IgD-negative memory B cell (primary cell): ENCODE results near the gene TMEM150C. TPM values are rescaled to one million over a fixed set of nuclear protein-coding genes. Genes with fewer than 3 reads are reported as not detected.
"Not testable (repeated sequence)": the region's sequence is repeated elsewhere in the genome, so short reads cannot be mapped to it uniquely, and the experiment has no call there.

Experiments
- H3K27ac Mint-ChIP-seq, 3 donors: one replicate each; pipeline ENCODE4 v1.8.0; 2020 to 2022; ENCODE audit warnings: mild to moderate bottlenecking in 3 of 3, mixed read lengths in 3 of 3, moderate library complexity in 1 of 3
- H3K27me3 Mint-ChIP-seq: one replicate; pipeline ENCODE4 v1.8.0; 2021; ENCODE audit warnings: mixed read lengths
- H3K36me3 Mint-ChIP-seq: one replicate; pipeline ENCODE4 v1.8.0; 2020; ENCODE audit warnings: mild to moderate bottlenecking, mixed read lengths
- H3K4me1 Mint-ChIP-seq, 3 donors: one replicate each; pipeline ENCODE4 v1.8.0; 2020 to 2022; ENCODE audit warnings: mixed read lengths in 3 of 3, mild to moderate bottlenecking in 1 of 3
- H3K4me3 Mint-ChIP-seq, 4 donors: one replicate each; pipeline ENCODE4 v1.8.0; 2020 to 2022; ENCODE audit warnings: mild to moderate bottlenecking in 4 of 4, mixed read lengths in 4 of 4, moderate library complexity in 3 of 4
- H3K9me3 Mint-ChIP-seq, 3 donors: one replicate each; pipeline ENCODE4 v1.8.0; 2020 to 2021; ENCODE audit warnings: mixed read lengths in 3 of 3, mild to moderate bottlenecking in 1 of 3
- polyA plus RNA-seq: library from polyadenylated mRNA; unstranded; fragments of 300-500 nt; fragmentation: Illumina TruSeq; gene quantifications from one replicate; pipeline ENCODE4 v1.2.3, GENCODE V29; 2021

Gene TMEM150C
- polyA plus RNA-seq, 1 donor from 2014 or later = not detected

DNA sequence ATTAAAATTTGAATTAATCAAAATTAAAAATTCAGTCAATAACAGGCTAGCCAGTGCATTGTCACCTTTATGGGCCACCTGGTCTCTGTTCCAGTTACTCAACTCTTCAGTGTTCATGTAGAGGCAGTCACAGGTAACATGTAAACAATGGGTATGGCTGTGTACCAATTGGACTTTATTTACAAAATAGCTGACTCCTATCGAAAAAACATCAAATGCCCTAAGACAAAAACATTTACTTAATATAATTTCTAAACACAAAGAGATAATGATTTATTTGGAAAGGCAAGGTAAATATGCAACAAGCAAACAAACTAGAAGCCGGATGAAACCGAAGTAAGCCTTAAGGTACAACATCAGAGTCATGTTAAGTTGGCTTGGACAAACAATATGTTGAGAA, 8.8 kb downstream of the TMEM150C start:
- Mint-ChIP-seq H3K27ac (no peak overlapping the region), H3K4me1 (peaks cover 0 to 2% (median 0%) of the 10 kb centered on the region in 3 donors), H3K36me3 (no peaks in the 10 kb centered on the region), H3K9me3 (peaks cover 7 to 12% (median 7%) of the 10 kb centered on the region in 3 donors), H3K27me3 (peaks cover 11% of the 10 kb centered on the region), H3K4me3 (no peak overlapping the region)

DNA sequence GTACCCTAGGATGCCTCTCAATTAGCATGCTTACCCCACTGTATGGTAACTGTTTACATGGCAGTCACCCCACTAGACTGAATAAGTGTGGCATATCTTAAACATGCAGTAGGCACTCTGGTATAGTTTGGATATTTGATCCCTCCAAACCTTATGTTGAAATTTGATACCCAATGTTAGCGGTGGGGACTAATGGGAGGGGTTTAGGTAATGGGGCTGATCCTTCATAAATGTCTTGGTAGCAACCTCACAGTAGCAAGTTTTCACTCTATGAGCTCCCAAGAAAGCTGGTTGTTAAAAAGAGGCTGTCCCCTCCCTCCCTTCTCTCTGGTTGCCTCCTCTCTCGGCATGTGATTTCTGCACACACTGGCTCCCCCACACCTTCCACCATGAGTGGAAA, 10.1 kb downstream of the TMEM150C start:
- Mint-ChIP-seq H3K36me3 (no peaks in the 10 kb centered on the region), H3K4me1 (peaks cover 0 to 2% (median 0%) of the 10 kb centered on the region in 3 donors), H3K4me3 (no peak overlapping the region), H3K27ac (no peak overlapping the region), H3K9me3 (peaks cover 7 to 12% (median 9%) of the 10 kb centered on the region in 3 donors), H3K27me3 (peaks cover 8% of the 10 kb centered on the region)

DNA sequence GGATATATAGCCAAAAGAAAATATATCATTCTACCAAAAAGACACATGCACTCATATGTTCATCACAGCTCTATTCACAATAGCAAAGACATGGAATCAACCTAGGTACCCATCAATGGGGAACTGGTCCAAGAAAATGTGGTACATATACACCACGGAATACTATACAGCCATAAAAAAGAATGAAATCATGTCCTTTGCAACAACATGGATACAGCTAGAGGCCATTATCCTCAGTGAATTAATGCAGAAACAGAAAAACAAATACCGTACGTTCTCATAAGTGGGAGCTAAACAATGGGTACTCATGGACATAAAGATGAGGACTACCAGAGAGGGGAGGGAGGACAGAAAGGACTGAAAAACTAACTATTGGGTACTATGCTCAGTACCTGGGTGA, 13.9 kb downstream of the TMEM150C start:
- not testable (repeated sequence) for H3K27ac Mint-ChIP-seq, H3K36me3 Mint-ChIP-seq, H3K4me3 Mint-ChIP-seq, H3K27me3 Mint-ChIP-seq, H3K4me1 Mint-ChIP-seq
- peaks cover 7 to 12% (median 9%) of the 10 kb centered on the region in 3 donors for H3K9me3 Mint-ChIP-seq

DNA sequence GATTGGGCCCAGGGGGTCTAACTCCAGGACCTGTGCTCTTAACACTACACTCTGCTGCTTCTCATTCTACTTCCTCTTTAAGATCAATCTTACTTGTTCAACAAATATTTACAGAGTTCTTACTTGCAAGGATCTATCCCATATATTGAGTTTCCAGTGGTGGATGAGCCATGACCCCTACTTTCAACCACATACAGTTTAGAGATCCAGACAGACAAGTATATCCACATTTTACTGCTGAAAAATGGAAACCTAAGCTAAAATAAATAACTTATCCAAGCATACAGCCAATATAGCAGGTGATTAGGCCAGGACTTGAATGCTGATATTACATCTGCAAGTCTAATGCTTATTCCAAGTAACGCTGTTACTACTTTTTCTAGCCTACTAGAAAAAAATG, 18.7 kb downstream of the TMEM150C start:
- no peaks in the 10 kb centered on the region for H3K27me3 Mint-ChIP-seq
- H3K4me1 Mint-ChIP-seq = no peaks in the 10 kb centered on the region
- peaks cover 0 to 2% (median 1%) of the 10 kb centered on the region in 3 donors for H3K9me3 Mint-ChIP-seq
- H3K36me3 Mint-ChIP-seq = no peaks in the 10 kb centered on the region
- no peak overlapping the region for H3K27ac Mint-ChIP-seq
- no peak overlapping the region for H3K4me3 Mint-ChIP-seq

DNA sequence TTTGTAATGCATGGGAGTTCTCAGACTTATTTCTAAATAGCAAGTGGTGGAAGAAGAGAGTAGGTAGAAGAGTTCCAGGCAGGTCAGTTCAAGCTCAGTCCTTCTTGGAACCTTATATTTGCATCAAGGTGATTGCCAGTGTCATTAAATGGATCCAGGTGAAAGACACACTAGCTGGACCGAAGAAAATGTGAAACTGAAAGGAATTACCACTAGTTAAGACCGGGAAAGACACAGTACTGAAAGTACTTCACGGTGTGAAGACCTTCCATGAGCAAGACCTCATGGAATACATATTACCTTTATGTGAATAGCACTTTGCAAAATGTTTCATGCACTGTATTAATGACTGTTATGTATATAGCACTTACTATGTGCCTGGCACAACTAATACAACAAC, 19.1 kb downstream of the TMEM150C start:
- H3K36me3 Mint-ChIP-seq = no peaks in the 10 kb centered on the region
- no peak overlapping the region for H3K4me3 Mint-ChIP-seq
- H3K4me1 Mint-ChIP-seq = no peaks in the 10 kb centered on the region
- peaks cover 0 to 2% (median 1%) of the 10 kb centered on the region in 3 donors for H3K9me3 Mint-ChIP-seq
- H3K27me3 Mint-ChIP-seq = no peaks in the 10 kb centered on the region
- no peak overlapping the region for H3K27ac Mint-ChIP-seq

DNA sequence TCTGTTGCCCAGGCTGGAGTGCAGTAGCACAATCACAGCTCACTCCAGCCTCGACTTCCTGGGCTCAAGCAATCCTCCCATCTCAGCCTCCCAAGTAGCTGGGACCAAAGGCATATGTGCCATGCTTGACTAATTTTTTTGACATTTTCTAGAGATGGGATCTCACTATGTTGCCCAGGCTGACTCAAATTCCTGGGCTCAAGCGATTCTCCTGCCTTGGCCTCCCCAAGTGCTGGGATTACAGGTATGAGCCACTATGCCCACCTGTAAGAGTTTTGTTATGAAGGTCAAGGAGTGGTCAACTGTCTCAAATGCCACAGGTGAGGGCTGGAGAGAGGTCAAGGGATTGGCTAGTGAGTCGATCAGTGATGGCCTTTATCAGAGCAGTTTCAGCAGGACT, 32.5 kb downstream of the TMEM150C start:
- Mint-ChIP-seq H3K36me3 (no peaks in the 10 kb centered on the region), H3K9me3 (no peaks in the 10 kb centered on the region), H3K4me3 (no peak overlapping the region), H3K4me1 (no peaks in the 10 kb centered on the region), H3K27me3 (no peaks in the 10 kb centered on the region), H3K27ac (no peak overlapping the region)

DNA sequence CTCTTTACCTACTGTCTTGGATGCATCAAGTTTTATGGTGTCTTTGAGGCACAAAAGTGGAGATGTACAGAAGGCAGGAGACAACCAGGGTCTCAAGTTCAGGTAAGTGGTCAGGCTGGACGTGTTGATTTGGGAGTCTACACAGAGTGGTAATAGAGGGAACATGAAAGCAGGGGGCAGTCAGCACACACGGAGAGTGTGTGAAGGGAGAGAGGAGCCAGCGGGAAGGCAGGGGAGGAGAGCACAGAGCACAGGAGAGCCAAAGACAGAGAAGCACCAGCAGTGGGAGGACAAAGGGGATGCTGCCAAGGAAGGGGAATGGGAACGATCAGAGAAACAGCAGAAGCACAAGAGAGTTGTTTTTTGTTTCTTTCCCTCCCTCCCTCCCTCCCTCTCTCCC, 32.9 kb downstream of the TMEM150C start:
- Mint-ChIP-seq H3K4me1 (no peaks in the 10 kb centered on the region), H3K36me3 (no peaks in the 10 kb centered on the region), H3K4me3 (no peak overlapping the region)

DNA sequence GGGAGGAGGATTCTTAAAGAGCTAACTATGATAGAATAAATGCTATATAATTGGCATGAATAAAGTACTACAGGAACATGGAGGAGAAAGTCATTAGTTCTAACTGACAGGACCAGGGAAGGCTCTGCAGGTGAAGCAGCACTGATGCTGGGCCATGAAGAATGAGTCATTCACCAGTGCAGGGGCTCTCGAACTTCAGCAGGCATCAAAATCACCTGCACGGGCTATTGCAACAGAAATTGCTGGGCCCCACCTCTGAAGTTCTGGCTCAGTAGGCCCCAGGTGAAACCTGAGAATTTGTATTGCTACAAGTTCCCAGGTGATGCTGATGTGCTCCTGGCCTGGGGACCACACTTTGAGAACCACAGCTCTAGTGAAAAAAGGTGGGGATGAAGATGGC, 33.7 kb downstream of the TMEM150C start:
- H3K27ac Mint-ChIP-seq = no peak overlapping the region
- H3K4me1 Mint-ChIP-seq = no peaks in the 10 kb centered on the region
- no peaks in the 10 kb centered on the region for H3K36me3 Mint-ChIP-seq
- no peaks in the 10 kb centered on the region for H3K27me3 Mint-ChIP-seq
- no peak overlapping the region for H3K4me3 Mint-ChIP-seq
- H3K9me3 Mint-ChIP-seq = no peaks in the 10 kb centered on the region

More for the DNA sequence above, 32.9 kb downstream of the TMEM150C start:
- H3K9me3 Mint-ChIP-seq = no peaks in the 10 kb centered on the region
- no peak overlapping the region for H3K27ac Mint-ChIP-seq
- no peaks in the 10 kb centered on the region for H3K27me3 Mint-ChIP-seq

DNA sequence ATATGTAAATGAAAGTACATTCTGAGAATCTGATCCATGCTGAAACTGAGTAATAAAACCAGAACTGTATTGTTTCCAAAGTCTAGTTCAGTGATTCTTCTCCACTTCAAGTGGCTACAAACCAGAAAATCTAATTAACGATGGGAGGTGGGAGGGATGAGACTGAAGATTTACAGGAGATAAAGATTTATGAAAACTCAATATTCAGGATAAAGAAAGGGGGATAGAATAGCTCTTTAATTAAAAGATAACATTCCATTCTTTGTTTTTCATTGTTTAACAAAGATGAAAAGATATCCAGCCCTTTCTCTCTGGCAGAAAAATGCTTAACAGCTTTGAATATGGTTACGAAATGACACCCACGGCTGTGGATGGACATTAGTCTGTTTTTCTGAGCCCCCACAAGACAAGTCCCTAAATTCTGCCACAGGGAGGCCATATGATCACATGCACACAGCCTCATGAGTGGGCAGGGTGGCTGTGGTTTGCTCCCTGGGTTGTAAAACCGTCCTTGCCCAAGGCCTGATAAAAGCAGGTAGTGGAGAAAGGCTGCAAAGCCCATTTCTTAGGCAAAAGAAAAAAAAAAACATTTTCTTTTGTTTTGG, 36.4 kb downstream of the TMEM150C start:
- Mint-ChIP-seq H3K9me3 (no peaks in the 10 kb centered on the region), H3K36me3 (no peaks in the 10 kb centered on the region), H3K27ac (no peak overlapping the region), H3K4me3 (no peak overlapping the region), H3K27me3 (peaks cover under 1% of the 10 kb centered on the region), H3K4me1 (peaks cover 0 to 1% (median 0%) of the 10 kb centered on the region in 3 donors)

DNA sequence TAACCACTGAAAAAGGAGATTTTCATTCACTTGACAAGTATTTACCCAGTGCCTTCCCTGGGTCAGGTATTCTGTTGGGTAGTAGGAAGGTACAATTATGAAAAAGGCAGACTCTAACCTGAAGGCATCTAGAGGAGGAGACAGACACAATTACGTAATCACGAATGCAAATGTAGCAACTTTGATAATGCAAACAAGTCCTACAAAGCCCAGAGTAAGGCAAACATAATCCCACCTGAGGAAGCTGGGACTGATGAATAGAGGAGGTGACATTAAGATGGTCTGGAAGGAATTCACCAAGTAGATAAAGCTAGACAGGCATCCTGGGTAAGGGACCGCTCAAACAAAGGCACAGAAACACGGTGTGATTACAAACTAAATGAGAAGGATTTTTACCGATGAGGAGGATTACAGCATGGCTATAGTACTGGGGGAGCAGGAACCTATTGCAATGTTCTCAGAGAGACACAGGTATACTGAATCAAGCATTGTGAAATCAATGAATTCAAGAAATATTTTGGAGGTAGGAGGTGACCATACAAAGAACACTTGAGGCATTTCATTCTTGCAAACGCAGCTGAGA, 37.1 kb downstream of the TMEM150C start:
- Mint-ChIP-seq H3K9me3 (no peaks in the 10 kb centered on the region), H3K27ac (peak overlapping the region in 1 of 3 donors; percentile 43)

DNA sequence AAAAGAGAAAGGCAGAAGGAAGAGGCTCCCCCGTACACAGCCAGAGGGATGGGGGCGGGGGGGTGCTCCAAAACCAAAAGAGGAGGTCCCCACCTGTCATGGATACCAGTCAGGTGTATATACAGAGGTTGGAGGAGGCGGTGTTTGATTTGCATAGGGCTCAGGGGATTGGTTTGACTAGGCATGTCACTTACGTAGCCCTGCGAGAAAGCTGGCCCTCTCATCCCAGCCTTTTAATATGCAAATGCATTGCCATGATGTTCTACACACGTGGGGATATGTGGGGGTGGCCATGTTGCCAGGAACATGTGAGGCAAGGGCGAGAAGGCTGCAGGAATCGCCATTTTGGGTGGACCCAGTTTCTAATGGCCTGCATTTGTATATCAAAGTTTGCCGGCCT, 38.6 kb downstream of the TMEM150C start:
- Mint-ChIP-seq H3K36me3 (no peaks in the 10 kb centered on the region), H3K27ac (no peak overlapping the region), H3K4me1 (peaks cover 0 to 1% (median 0%) of the 10 kb centered on the region in 3 donors), H3K27me3 (peaks cover 3% of the 10 kb centered on the region), H3K9me3 (no peaks in the 10 kb centered on the region), H3K4me3 (no peak overlapping the region)

More for the DNA sequence above, 37.1 kb downstream of the TMEM150C start:
- H3K4me3 Mint-ChIP-seq = no peak overlapping the region
- peaks cover 0 to 1% (median 0%) of the 10 kb centered on the region in 3 donors for H3K4me1 Mint-ChIP-seq
- H3K36me3 Mint-ChIP-seq = no peaks in the 10 kb centered on the region
- peaks cover 3% of the 10 kb centered on the region for H3K27me3 Mint-ChIP-seq

DNA sequence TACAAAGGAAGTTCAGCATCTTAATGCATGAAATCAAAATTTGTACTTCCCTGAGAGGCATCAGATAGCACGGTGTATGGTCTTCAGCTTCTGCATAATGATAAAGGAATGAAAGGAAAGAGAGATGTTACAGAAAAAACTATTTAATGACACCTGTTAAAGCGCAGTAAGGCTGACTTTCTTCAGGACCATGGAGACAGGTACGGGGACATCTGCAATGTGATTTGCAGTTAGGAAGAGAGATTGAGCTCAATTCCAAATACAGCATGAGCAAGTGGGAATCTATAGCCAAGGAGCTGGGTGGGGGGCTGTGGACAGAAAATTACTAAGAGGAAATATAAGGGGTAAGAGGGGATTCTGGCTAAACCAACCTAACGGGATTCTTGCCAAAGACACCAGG, 39.3 kb downstream of the TMEM150C start:
- no peak overlapping the region for H3K4me3 Mint-ChIP-seq
- no peak overlapping the region for H3K27ac Mint-ChIP-seq
- H3K36me3 Mint-ChIP-seq = no peaks in the 10 kb centered on the region
- peaks cover 0 to 1% (median 0%) of the 10 kb centered on the region in 3 donors for H3K4me1 Mint-ChIP-seq
- peaks cover 3% of the 10 kb centered on the region for H3K27me3 Mint-ChIP-seq
- no peaks in the 10 kb centered on the region for H3K9me3 Mint-ChIP-seq

DNA sequence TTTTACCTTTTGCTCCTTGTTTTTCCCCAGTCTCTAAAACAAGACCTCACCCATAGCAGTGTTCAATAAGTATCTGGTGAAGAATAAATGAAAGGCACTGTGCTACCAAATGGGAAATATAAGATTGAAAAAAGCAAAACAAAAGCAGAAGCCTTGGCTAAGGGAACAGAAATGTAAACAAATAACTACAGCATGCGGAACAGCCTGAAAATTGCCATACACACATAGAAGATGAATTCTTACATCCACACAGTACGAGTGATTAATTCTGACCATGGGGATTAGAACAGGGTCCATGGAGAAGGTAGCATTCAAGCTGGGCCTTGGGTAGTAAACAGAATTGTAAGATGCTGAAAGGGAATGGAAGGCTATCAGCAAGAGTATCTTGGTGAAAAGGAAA, 40.5 kb downstream of the TMEM150C start:
- no peaks in the 10 kb centered on the region for H3K9me3 Mint-ChIP-seq
- H3K27ac Mint-ChIP-seq = no peak overlapping the region
- no peak overlapping the region for H3K4me3 Mint-ChIP-seq
- no peaks in the 10 kb centered on the region for H3K36me3 Mint-ChIP-seq
- H3K27me3 Mint-ChIP-seq = peaks cover 3% of the 10 kb centered on the region
- H3K4me1 Mint-ChIP-seq = peaks cover 0 to 1% (median 0%) of the 10 kb centered on the region in 3 donors

DNA sequence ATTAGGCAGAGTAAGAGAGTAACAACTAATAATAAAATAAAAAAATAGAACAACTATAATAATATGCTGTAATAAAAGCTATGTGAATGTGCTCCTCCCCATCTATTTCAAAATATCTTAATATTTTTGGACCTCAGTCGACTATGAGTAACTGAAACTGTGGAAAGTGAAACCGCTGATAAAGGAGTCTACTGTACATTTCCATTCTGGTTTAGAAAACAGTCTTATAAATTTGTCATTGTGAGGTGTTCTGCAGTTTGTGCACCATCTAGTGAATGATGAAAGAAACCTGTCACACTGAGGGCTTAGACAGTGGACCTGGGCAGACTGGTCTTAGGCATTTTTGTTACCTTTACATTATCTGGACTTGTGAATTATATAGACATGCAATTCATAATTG, 42.0 kb downstream of the TMEM150C start:
- no peak overlapping the region for H3K4me3 Mint-ChIP-seq
- H3K27me3 Mint-ChIP-seq = peaks cover 3% of the 10 kb centered on the region

DNA sequence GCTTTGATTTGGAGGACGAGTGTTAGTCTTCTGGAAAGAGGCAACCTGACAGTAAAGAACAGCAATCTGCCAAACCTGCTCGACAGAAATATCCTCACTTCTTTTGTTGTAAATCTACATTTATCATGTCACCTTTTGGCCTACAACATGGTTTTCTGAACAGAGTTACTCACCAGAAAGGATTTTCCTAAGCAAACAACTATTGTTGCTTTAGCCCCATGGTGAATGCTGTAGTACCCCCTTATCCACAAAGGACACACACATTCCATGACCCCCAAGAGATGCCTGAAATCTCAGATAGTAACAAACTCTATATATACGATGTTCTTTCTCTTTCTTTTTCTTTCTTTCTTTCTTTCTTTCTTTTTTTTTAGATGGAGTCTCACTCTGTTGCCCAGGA, 42.7 kb downstream of the TMEM150C start:
- no peaks in the 10 kb centered on the region for H3K9me3 Mint-ChIP-seq
- no peak overlapping the region for H3K4me3 Mint-ChIP-seq
- H3K36me3 Mint-ChIP-seq = peaks cover 2% of the 10 kb centered on the region
- peaks cover 0 to 1% (median 0%) of the 10 kb centered on the region in 3 donors for H3K4me1 Mint-ChIP-seq
- no peak overlapping the region for H3K27ac Mint-ChIP-seq
- H3K27me3 Mint-ChIP-seq = peaks cover 3% of the 10 kb centered on the region

More for the DNA sequence above, 42.0 kb downstream of the TMEM150C start:
- Mint-ChIP-seq H3K27ac (no peak overlapping the region), H3K36me3 (no peaks in the 10 kb centered on the region), H3K4me1 (peaks cover 0 to 1% (median 0%) of the 10 kb centered on the region in 3 donors), H3K9me3 (no peaks in the 10 kb centered on the region)

DNA sequence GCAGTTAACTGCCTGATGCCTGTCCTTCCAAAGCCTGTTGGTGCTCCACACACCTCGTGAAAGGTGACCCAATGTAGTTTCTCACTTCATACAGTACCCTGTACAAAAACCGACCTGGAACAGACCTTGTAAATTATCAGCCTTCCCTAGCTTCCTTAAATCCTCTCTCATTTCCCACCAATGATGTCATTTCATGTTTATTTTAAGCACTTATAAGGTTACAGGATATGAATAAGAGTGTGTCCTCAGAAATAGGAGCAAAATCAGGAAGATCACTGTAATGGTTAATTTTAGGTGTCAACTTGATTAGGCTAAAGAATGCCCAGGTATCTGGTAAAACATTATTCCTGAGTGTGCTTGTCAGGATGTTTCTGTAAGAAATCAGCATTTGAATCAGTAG, 44.7 kb downstream of the TMEM150C start:
- peaks cover 2% of the 10 kb centered on the region for H3K36me3 Mint-ChIP-seq
- H3K27me3 Mint-ChIP-seq = peaks cover 7% of the 10 kb centered on the region
- H3K27ac Mint-ChIP-seq = no peak overlapping the region
- no peaks in the 10 kb centered on the region for H3K9me3 Mint-ChIP-seq
- H3K4me1 Mint-ChIP-seq = peaks cover 0 to 1% (median 0%) of the 10 kb centered on the region in 3 donors
- H3K4me3 Mint-ChIP-seq = no peak overlapping the region
